Superior temporal gyrus (tissue), 1 donor: Measurements from ENCODE around the gene SLC35A3.
"Not testable (repeated sequence)": the region's sequence is repeated elsewhere in the genome, so short reads cannot be mapped to it uniquely, and the experiment has no call there.

Source experiments
- DNase-seq: peaks from one replicate; pipeline ENCODE4 v3.0.0-alpha.2; 2016; ENCODE audit errors: extremely low spot score

The SLC35A3 gene

GRCh38 chr1:99972066-99972465, 2.3 kb downstream of the SLC35A3 start:
- not testable (repeated sequence) for DNase-seq

GRCh38 chr1:99975529-99975928, 5.7 kb downstream of the SLC35A3 start:
- no peak for DNase-seq

- DNase-seq: not testable (repeated sequence)
Observed at GRCh38 chr1:99977326-99977725, 7.5 kb downstream of the SLC35A3 start.

- DNase-seq: no peak
Observed at GRCh38 chr1:99978218-99978617, 8.4 kb downstream of the SLC35A3 start.

GRCh38 chr1:99979091-99979490, 9.3 kb downstream of the SLC35A3 start:
- DNase-seq: no peak

GRCh38 chr1:99980928-99981327, 11.1 kb downstream of the SLC35A3 start:
- no peak for DNase-seq

GRCh38 chr1:99986656-99987225, 16.9 kb downstream of the SLC35A3 start:
- DNase-seq: no peak

GRCh38 chr1:99988210-99988765, 18.5 kb downstream of the SLC35A3 start:
- DNase-seq: no peak

- DNase-seq: no peak
Observed at GRCh38 chr1:99992044-99992722, 22.4 kb downstream of the SLC35A3 start.

- no peak for DNase-seq
Observed at GRCh38 chr1:99992760-99993467, 23.1 kb downstream of the SLC35A3 start.

GRCh38 chr1:99993468-99993845, 23.7 kb downstream of the SLC35A3 start:
- DNase-seq: no peak

- DNase-seq: no peak
Observed at GRCh38 chr1:99994496-99994895, 24.7 kb downstream of the SLC35A3 start.

- no peak for DNase-seq
Observed at GRCh38 chr1:99996951-99997350, 27.2 kb downstream of the SLC35A3 start.

GRCh38 chr1:100001462-100001861, 31.7 kb downstream of the SLC35A3 start:
- DNase-seq: no peak

- DNase-seq: no peak
Observed at GRCh38 chr1:100005424-100005823, 35.6 kb downstream of the SLC35A3 start.

GRCh38 chr1:100006688-100007087, 36.9 kb downstream of the SLC35A3 start:
- DNase-seq: no peak

GRCh38 chr1:100009458-100009857, 39.7 kb downstream of the SLC35A3 start:
- DNase-seq: no peak

GRCh38 chr1:100010804-100011203, 41.0 kb downstream of the SLC35A3 start:
- no peak for DNase-seq

- DNase-seq: no peak
Observed at GRCh38 chr1:100019220-100019619, 49.4 kb downstream of the SLC35A3 start.

- no peak for DNase-seq
Observed at GRCh38 chr1:100023482-100023881, 53.7 kb downstream of the SLC35A3 start.

GRCh38 chr1:100027212-100027611, 57.4 kb downstream of the SLC35A3 start:
- DNase-seq: no peak

GRCh38 chr1:100028765-100029164, 59.0 kb downstream of the SLC35A3 start:
- no peak for DNase-seq

GRCh38 chr1:100034470-100034869, 64.7 kb downstream of the SLC35A3 start:
- DNase-seq: peak; percentile 55
